ENCODE results near the gene MACO1.
"Not testable (repeated sequence)": the region's sequence is repeated elsewhere in the genome, so short reads cannot be mapped to it uniquely, and the experiment has no call there.

DNA sequence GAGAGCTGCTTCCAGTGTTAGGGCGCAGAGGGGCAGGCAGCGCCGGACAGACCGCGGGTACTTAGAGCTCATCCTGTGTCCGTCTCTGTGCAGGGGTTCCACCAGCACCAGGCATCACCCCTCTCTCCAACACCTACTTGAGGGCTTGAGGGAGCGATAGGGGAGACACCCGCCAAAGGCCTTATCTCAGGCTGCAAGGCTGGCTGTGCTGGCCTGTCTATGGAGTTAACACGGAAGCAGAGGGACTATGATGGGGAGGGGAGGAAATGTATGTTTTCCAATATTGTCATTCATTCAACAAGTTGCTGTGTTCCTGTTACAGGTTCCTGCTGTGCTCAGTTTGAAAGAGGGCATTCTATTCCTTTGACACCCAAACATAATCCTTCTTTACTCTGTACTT lies 10.0 kb upstream of the MACO1 start, which contains the start of gene RHCE:
- TF ChIP-seq, protein P1, sequence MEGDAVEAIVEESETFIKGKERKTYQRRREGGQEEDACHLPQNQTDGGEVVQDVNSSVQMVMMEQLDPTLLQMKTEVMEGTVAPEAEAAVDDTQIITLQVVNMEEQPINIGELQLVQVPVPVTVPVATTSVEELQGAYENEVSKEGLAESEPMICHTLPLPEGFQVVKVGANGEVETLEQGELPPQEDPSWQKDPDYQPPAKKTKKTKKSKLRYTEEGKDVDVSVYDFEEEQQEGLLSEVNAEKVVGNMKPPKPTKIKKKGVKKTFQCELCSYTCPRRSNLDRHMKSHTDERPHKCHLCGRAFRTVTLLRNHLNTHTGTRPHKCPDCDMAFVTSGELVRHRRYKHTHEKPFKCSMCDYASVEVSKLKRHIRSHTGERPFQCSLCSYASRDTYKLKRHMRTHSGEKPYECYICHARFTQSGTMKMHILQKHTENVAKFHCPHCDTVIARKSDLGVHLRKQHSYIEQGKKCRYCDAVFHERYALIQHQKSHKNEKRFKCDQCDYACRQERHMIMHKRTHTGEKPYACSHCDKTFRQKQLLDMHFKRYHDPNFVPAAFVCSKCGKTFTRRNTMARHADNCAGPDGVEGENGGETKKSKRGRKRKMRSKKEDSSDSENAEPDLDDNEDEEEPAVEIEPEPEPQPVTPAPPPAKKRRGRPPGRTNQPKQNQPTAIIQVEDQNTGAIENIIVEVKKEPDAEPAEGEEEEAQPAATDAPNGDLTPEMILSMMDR (optimal IDR thresholded peaks at IDR 0.05 in 1 of 3, IDR thresholded peaks at IDR 0.05 in 1 of 3, conservative IDR thresholded peaks at IDR 0.05 in 1 of 3; ENCODE audit: extremely low read depth in 1 of 3, insufficient read depth in 2 of 3, low read length in 3 of 3): not testable (repeated sequence)
- TF ChIP-seq EZH2 (IDR thresholded peaks at IDR 0.05; ENCODE audit: low read length): not testable (repeated sequence)
